ENCODE measurements around the gene DRC1.

Gene DRC1

DNA sequence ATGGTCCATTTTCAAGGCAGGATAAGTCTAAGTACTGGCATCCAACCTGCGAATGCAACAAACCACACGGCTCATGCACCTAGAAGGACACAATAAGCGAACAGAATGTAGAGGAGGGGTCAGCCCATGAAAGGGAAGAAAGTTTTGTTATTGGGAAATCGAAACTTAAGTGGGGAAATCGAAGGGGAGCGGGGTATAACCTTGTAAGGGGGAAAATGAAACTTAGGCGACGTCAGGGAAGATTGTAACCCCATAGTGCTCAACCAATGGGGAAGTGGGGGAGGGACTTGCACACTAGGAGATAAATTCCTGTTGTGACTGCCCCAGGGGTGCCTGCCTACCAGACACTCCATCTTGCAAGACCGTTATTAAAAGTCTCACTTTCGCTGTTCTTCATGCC, 91.8 kb downstream of the DRC1 start:
- no peak for DNase-seq (ENCODE audit: low spot score)

DNA sequence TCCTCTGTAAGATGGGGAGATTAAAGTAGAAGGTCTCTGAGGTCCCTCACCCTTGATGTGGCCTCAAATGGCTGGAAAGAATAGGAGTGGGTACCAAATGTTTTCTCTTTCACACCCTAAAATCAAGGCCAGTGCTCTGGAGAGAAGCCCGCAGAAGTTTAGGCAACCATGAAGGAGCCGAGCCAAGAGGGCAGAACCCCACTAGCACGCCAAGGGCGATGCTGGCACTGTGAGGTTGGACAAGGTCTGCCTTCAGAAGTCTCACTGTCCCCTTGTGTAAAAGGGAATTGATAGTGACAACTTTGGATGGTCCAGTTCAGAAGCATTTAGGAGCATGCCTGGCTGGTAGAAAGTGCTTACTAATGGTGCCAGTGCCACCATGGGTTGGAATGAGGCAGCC, 92.5 kb downstream of the DRC1 start:
- no peak for DNase-seq (ENCODE audit: low spot score)

DNA sequence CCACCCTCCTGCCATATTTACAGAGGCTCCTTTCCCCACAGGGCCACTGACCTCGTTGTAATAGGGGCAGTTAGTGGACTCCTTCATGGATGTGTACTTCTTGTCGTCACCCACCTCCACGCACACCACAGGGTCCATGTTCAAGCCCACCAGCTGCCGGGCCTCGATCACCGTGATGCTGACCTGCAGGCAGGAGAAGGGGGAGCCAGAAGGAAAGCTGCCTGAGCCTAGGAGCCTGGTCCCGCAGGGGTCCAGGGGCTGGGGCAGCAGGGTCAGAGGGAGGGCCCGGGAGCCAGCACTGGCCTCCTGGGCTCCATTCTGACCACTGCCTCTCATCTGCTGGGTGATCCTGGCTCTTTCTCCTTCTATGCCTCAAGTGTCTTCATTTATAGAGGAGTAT, 93.2 kb downstream of the DRC1 start:
- DNase-seq (ENCODE audit: low spot score), result no peak

GRCh38 chr2:26495705-26496297, 94.1 kb downstream of the DRC1 start:
- no peak for DNase-seq (ENCODE audit: low spot score)

GRCh38 chr2:26500406-26500805, 98.7 kb downstream of the DRC1 start:
- no peak for DNase-seq (ENCODE audit: low spot score)

DNA sequence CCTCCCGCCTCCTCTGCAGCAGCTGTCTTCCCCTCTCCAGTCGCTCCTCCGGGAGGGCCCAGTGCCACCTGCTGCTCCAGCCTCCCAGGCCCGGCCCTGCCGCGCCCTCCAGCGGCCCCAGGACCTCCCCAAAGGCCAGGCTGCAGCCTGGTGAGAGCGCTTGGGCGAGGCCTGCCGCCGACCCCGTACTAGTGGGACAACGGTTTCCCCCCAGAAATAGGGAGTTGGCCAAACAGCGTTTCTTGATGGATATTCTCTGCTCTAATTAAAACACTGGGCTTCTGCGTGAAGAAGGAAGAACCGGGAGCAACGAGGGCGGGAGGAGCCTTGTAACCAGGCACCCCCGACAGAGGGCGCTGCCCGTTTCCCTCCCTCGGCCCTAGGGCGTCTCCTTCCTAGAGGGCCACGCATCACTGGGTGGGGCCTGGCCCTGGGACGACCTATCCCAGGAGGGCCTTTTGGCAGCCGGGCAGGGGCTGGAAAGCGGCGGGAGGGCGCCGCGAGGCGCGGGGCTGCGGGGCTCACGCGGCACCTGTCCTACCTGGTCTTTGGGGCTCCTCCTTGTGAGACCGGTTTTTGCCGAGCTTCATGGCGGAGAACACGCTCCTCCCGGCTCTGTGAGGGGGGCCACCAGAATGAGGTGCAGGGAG, 101.6 kb downstream of the DRC1 start:
- peak; percentile 54 for DNase-seq (ENCODE audit: low spot score)

DNA sequence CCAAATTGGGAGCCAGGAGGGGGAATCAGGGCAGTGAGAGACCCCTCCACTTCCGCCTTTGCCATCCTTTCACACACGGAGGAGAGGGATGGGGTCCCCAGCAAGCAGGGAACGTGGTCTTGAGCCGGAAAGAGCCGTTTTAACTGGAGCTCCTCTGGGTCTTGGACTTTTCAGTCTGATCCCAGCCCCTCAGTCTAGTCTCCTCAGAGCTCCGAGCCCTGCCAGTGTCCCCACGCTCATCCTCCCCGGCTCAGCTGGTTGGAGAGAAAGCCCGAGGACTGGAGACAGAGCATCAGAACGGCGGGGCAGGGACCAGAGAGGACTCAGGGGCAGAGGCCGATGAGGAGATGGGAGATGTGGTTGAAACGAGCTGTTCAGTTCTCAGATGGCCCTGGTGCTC, 102.3 kb downstream of the DRC1 start:
- no peak for DNase-seq (ENCODE audit: low spot score)

DNA sequence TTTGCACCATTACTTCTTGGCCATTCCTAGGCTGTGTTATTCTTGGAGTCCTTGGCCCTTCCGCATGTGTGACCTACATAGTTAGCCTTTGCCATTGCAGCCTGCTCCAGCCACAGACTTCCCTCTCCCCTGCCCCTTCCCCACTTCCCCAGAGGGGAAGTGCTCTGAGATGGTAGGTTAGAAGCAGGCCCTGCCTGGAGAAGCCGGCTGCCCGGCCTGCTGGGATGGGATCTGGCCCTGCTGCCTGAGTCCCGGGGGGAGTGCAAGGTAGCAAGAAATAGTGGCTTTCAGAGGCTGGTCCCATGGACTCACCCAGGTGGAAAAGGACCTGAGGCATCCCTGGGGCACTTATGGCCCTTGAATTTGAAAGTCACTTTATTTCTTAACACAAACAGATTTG, 104.6 kb downstream of the DRC1 start:
- no peak for DNase-seq (ENCODE audit: low spot score)
